HepG2 (cell line): ENCODE results near the gene GFER. TPM values are rescaled to one million over a fixed set of nuclear protein-coding genes. Genes with fewer than 3 reads are reported as not detected.
A peak's percentile ranks its signal among the peaks of the same experiment; 100 is the strongest.

Experiments
- ATAC-seq: fragments of 200-7000 bp; cut with Tn5 transposase; 3 replicates; pipeline ENCODE4 v1.9.1; 2020; ENCODE audit warnings: mild to moderate bottlenecking, moderate library complexity
- BruUV-seq: library from RNA; stranded (reverse); fragments of 400-500 nt; replicated peaks from 2 replicates; lab custom pipeline; 2021; lab: Mats Ljungman, UMichigan
- CTCF ChIA-PET: fragments of 300-600 bp; formaldehyde crosslinking; extraction: SDS; loops from one replicate; lab custom pipeline; 2021; ENCODE audit warnings: low total read pairs, inconsistent platforms, low intra/inter-chr PET ratio; lab: Yijun Ruan, JAX
- POLR2A ChIA-PET: fragments of 350-600 bp; sonication (Branson Sonifier 250); formaldehyde crosslinking; loops from one replicate; lab custom pipeline; 2020; ENCODE audit warnings: antibody characterized with exemption, inconsistent platforms; lab: Yijun Ruan, JAX
- DNase-seq: peaks from one replicate; pipeline ENCODE4 v3.0.0-alpha.2; 2015; ENCODE audit warnings: low spot score
- FAIRE-seq: peaks from 3 replicates; lab custom pipeline; 2011; peaks lifted over from hg19 to GRCh38; lab: Jason Lieb, UNC
- H2AFZ ChIP-seq: one replicate; pipeline ENCODE4 v1.6.1; 2011; ENCODE audit warnings: low read length, inconsistent platforms
- H3K27ac ChIP-seq: fragments of 300-600 bp; 3 replicates; pipeline ENCODE4 v1.8.0; 2011; ENCODE audit warnings: mixed run types, mild to moderate bottlenecking, mixed read lengths, low read length, inconsistent platforms; ENCODE audit not compliant: insufficient read depth; ENCODE audit errors: extremely low read length
- H3K27me3 ChIP-seq, 2 experiments: fragments of 200-600 bp in 1 of 2; 2 replicates in 1 of 2; 3 replicates in 1 of 2; pipeline versions ENCODE4 v1.6.0 to v1.8.0; 2011; ENCODE audit warnings: low read length in 2 of 2, mild to moderate bottlenecking in 2 of 2, moderate library complexity in 2 of 2, inconsistent platforms in 1 of 2; ENCODE audit not compliant: insufficient read depth in 2 of 2, control insufficient read depth in 1 of 2
- H3K36me3 ChIP-seq, 2 experiments: fragments of 200-600 bp in 1 of 2; replicated peaks in 1 of 2; 2 replicates in 1 of 2; 3 replicates in 1 of 2; pipeline versions ENCODE4 v1.5.1 to v1.8.0; 2011; ENCODE audit warnings: low read length in 2 of 2, inconsistent platforms in 1 of 2; ENCODE audit not compliant: insufficient read depth in 2 of 2, control insufficient read depth in 1 of 2
- H3K4me1 ChIP-seq: 2 replicates; pipeline ENCODE4 v1.5.1; 2012; ENCODE audit warnings: low read length, inconsistent platforms; ENCODE audit not compliant: insufficient read depth
- H3K4me2 ChIP-seq: 2 replicates; pipeline ENCODE4 v1.6.0; 2011; ENCODE audit warnings: low read depth, low read length, inconsistent platforms
- H3K4me3 ChIP-seq, 3 experiments: fragments of 200-600 bp in 1 of 3; sonication (generic), shearing (Covaris generic) in 1 of 3; replicated peaks in 1 of 3; 2 replicates each; pipeline ENCODE4 v1.5.1; 2011 to 2016; ENCODE audit warnings: low read length in 3 of 3, inconsistent platforms in 2 of 3, low read depth in 2 of 3, mild to moderate bottlenecking in 2 of 3, control low read depth in 1 of 3, mixed read lengths in 1 of 3; ENCODE audit not compliant: insufficient read depth in 1 of 3
- H3K79me2 ChIP-seq: one replicate; pipeline ENCODE4 v1.6.1; 2011; ENCODE audit warnings: low read length, inconsistent platforms; ENCODE audit not compliant: insufficient read depth
- H3K9ac ChIP-seq: 2 replicates; pipeline ENCODE4 v1.6.0; 2011; ENCODE audit warnings: mild to moderate bottlenecking, low read depth, low read length, inconsistent platforms; ENCODE audit not compliant: insufficient read depth
- H3K9me3 ChIP-seq: 2 replicates; pipeline ENCODE4 v1.5.1; 2012; ENCODE audit warnings: mild to moderate bottlenecking, low read length
- H4K20me1 ChIP-seq: 2 replicates; pipeline ENCODE4 v1.6.0; 2011; ENCODE audit warnings: inconsistent platforms, mild to moderate bottlenecking, low read length, moderate library complexity; ENCODE audit not compliant: insufficient read depth
- HOXA3 ChIP-seq: sonication (generic); formaldehyde crosslinking; IDR thresholded peaks from 2 replicates; pipeline ENCODE4 v1.5.0; 2020; ENCODE audit warnings: missing genetic modification reagents
- PRPF4 ChIP-seq: fragments of 200-400 bp; formaldehyde crosslinking; IDR thresholded peaks from 2 replicates; pipeline ENCODE4 v1.6.1; 2016; ENCODE audit warnings: low read length, low read depth; ENCODE audit not compliant: poor library complexity, severe bottlenecking
- SP1 ChIP-seq, 2 experiments: fragments of 450-650 bp in 1 of 2; sonication (generic) in 1 of 2; formaldehyde crosslinking in 1 of 2; IDR thresholded peaks; 2 replicates each; pipeline versions ENCODE4 v1.4.0 to v1.6.1; 2016 to 2020; ENCODE audit warnings: missing genetic modification reagents in 1 of 2
- ZBTB38 ChIP-seq: sonication (generic); formaldehyde crosslinking; IDR thresholded peaks from 2 replicates; pipeline ENCODE4 v1.5.1; 2020; ENCODE audit warnings: mild to moderate bottlenecking, missing genetic modification reagents
- ZBTB7A ChIP-seq: sonication (generic); formaldehyde crosslinking; IDR thresholded peaks from 2 replicates; pipeline ENCODE4 v1.8.0; 2022; ENCODE audit warnings: mild to moderate bottlenecking, missing genetic modification reagents
- ZNF337 ChIP-seq: sonication (generic); formaldehyde crosslinking; IDR thresholded peaks from 2 replicates; pipeline ENCODE4 v1.5.1; 2020; ENCODE audit warnings: missing genetic modification reagents, low read depth, mild to moderate bottlenecking, borderline replicate concordance
- WGBS: methylation state at CpG from one replicate; pipeline ENCODE4 v1.1.6; 2017; ENCODE audit warnings: low lambda C conversion rate; 5-methylcytosine and 5-hydroxymethylcytosine counted together
- in situ Hi-C: cut with HindIII; loops from 2 replicates; pipeline ENCODE4 v1.10.0; 2017; ENCODE audit warnings: low pct_unique_long_range_greater_than_20kb; ENCODE audit not compliant: extremely low pct_ligation_motif_present
- intact Hi-C: fragments of 100-400 bp; cut with micrococcal nuclease; formaldehyde crosslinking; loops from one replicate; pipeline ENCODE4 v1.10.0; 2022; ENCODE audit not compliant: unreplicated experiment
- polyA plus RNA-seq, 8 experiments: library from polyadenylated mRNA; depleted of rRNA in 3 of 8; stranded (reverse) in 7 of 8; unstranded in 1 of 8; fragments of >200 nt; fragmentation: Illumina TruSeq in 4 of 8; extraction: Trizol in 4 of 8; gene quantifications; 2 replicates each; pipeline versions ENCODE4 v1.2.1 to v1.2.3, GENCODE V29; 2011 to 2016; ENCODE audit warnings: low read depth in 4 of 8, missing spikeins in 1 of 8, mixed read lengths in 1 of 8; ENCODE audit not compliant: insufficient read depth in 1 of 8
- total RNA-seq, 5 experiments: library from RNA; depleted of rRNA; stranded (reverse); fragments of >200 nt; fragmentation: Illumina TruSeq; extraction: Trizol; gene quantifications; 2 replicates each; pipeline ENCODE4 v1.2.3, GENCODE V29; 2016; ENCODE audit warnings: low read depth in 1 of 5
- TF ChIP-seq, protein P1 (sequence below): sonication (generic); formaldehyde crosslinking; IDR thresholded peaks from 2 replicates; pipeline ENCODE4 v1.4.0; 2020; ENCODE audit warnings: missing genetic modification reagents

The GFER gene
- total and polyA plus RNA-seq, 2 of the 13 experiments (the other 11 are each of a cell fraction or from before 2014, with no cell fraction given) = 28.6 to 71.7 TPM

DNA sequence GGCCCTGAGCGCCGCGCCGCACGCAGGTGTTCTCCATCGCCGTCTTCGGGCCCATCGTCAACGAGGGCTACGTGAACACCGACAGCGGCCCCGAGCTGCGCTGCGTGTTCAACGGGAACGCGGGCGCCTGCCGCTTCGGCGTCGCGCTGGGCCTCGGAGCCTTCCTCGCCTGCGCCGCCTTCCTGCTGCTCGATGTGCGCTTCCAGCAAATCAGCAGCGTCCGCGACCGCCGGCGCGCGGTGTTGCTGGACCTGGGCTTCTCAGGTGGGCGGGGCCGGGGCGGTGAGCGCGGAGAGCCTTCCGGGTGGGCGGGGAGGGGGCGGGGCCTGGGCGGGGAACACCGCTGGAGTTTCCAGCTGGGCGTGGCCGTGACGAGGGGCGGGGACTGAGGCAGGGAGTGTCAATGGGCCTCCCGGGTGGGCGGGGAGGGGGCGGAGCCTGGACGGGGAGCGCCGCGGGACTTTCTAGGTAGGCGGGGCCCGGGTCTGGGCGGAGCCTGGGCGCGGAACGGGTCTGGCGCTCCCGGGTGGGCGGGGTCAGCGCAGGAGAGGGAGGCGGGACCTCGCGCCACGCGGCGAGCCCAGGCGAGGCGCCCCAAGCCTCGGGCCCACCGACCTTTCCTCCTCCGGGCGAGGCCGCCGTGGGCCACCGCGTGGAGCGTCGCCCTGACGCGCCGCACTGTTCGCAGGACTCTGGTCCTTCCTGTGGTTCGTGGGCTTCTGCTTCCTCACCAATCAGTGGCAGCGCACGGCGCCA, 8.1 kb downstream of the GFER start:
- Histone ChIP-seq H3K4me2 (no peak overlapping the region), H3K27ac (no peak overlapping the region), H3K36me3 (no peaks in the 10 kb centered on the region; a peak in 1 of 5 replicates), H2AFZ (no peak overlapping the region), H3K4me1 (peaks cover 48% of the 10 kb centered on the region), H4K20me1 (no peaks in the 10 kb centered on the region), H3K79me2 (no peaks in the 10 kb centered on the region), H3K27me3 (peaks cover 0 to 8% of the 10 kb centered on the region in 2 experiments; a peak in 2 of 5 replicates), H3K9ac (no peak overlapping the region), H3K9me3 (no peaks in the 10 kb centered on the region), H3K4me3 (no peak overlapping the region)
- TF ChIP-seq HOXA3 (peak; percentile 53), SP1 (IDR thresholded peaks at IDR 0.05) (no peak), SP1 (CRISPR knock-in tag; IDR thresholded peaks at IDR 0.05) (peak; percentile 28; the same call in 1 of the 2 replicates), ZBTB7A (CRISPR knock-in tag) (no peak), PRPF4 (peak; percentile 49), ZBTB38 (CRISPR knock-in tag) (0 out of 2 replicates have a peak, but pooled peaks have one; percentile 32), ZNF337 (CRISPR knock-in tag) (no peak)
- TF ChIP-seq, protein P1, sequence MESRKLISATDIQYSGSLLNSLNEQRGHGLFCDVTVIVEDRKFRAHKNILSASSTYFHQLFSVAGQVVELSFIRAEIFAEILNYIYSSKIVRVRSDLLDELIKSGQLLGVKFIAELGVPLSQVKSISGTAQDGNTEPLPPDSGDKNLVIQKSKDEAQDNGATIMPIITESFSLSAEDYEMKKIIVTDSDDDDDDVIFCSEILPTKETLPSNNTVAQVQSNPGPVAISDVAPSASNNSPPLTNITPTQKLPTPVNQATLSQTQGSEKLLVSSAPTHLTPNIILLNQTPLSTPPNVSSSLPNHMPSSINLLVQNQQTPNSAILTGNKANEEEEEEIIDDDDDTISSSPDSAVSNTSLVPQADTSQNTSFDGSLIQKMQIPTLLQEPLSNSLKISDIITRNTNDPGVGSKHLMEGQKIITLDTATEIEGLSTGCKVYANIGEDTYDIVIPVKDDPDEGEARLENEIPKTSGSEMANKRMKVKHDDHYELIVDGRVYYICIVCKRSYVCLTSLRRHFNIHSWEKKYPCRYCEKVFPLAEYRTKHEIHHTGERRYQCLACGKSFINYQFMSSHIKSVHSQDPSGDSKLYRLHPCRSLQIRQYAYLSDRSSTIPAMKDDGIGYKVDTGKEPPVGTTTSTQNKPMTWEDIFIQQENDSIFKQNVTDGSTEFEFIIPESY (CRISPR knock-in tag) = peak; percentile 72
- no TSS peak for BruUV-seq
- ChIA-PET CTCF (no interaction called here), POLR2A (interaction anchor here (0.7 to 2.6 kb wide), 3 partner anchors 20 to 154 kb away, joined by 3 to 16 read pairs (median 7); partner anchors contain the start of genes RPS2 and TBL3)
- WGBS = 78% methylated on average over 89 of the region's 96 CpGs
- in situ Hi-C loops = no loop called here
- no peak for FAIRE-seq
- intact Hi-C loops = no loop called here
- no peak for ATAC-seq
- no peak for DNase-seq
